ENCODE results near the gene PNPLA6.
A peak's percentile ranks its signal among the peaks of the same experiment; 100 is the strongest.

Gene PNPLA6

GRCh38 chr19:7547159-7547558 lies 11.6 kb downstream of the PNPLA6 start:
- no peak for DNase-seq (ENCODE audit: low read depth)
- no peak overlapping the region for H3K4me3 ChIP-seq (ENCODE audit: low read depth, low read length)
- TF ChIP-seq CTCF (IDR thresholded peaks at IDR 0.05; ENCODE audit: insufficient read depth, low read depth, low read length, missing control alignments): no peak

- DNase-seq (ENCODE audit: low read depth): no peak
- no peak for TF ChIP-seq CTCF (IDR thresholded peaks at IDR 0.05; ENCODE audit: insufficient read depth, low read depth, low read length, missing control alignments)
- H3K4me3 ChIP-seq (ENCODE audit: low read depth, low read length): no peak overlapping the region
These were observed 14.1 kb downstream of the PNPLA6 start for GRCh38 chr19:7549429-7550148.

- no peak overlapping the region for H3K4me3 ChIP-seq (ENCODE audit: low read depth, low read length)
- DNase-seq (ENCODE audit: low read depth): no peak
These were observed 14.8 kb downstream of the PNPLA6 start for GRCh38 chr19:7550169-7550770.

GRCh38 chr19:7550987-7551761 lies 15.7 kb downstream of the PNPLA6 start:
- TF ChIP-seq CTCF (IDR thresholded peaks at IDR 0.05; ENCODE audit: insufficient read depth, low read depth, low read length, missing control alignments): no peak
- H3K4me3 ChIP-seq (ENCODE audit: low read depth, low read length): no peak overlapping the region
- DNase-seq (ENCODE audit: low read depth): peak; percentile 50

More at GRCh38 chr19:7550169-7550770, 14.8 kb downstream of the PNPLA6 start:
- TF ChIP-seq CTCF (IDR thresholded peaks at IDR 0.05; ENCODE audit: insufficient read depth, low read depth, low read length, missing control alignments): no peak

GRCh38 chr19:7552781-7553180 lies 17.3 kb downstream of the PNPLA6 start:
- no peak overlapping the region for H3K4me3 ChIP-seq (ENCODE audit: low read depth, low read length)
- peak; percentile 60 for DNase-seq (ENCODE audit: low read depth)
- TF ChIP-seq CTCF (IDR thresholded peaks at IDR 0.05; ENCODE audit: insufficient read depth, low read depth, low read length, missing control alignments): no peak

GRCh38 chr19:7554565-7554964 lies 19.0 kb downstream of the PNPLA6 start:
- TF ChIP-seq CTCF (IDR thresholded peaks at IDR 0.05; ENCODE audit: insufficient read depth, low read depth, low read length, missing control alignments): no peak
- no peak overlapping the region for H3K4me3 ChIP-seq (ENCODE audit: low read depth, low read length)
- DNase-seq (ENCODE audit: low read depth): no peak
